Esophagus squamous epithelium (tissue), 5 donors: ENCODE results near the gene HIGD2A. TPM values are rescaled to one million over a fixed set of nuclear protein-coding genes. Genes with fewer than 3 reads are reported as not detected.

Experiments
- DNase-seq: peaks from one replicate; lab custom pipeline; 2025; lab: John Stamatoyannopoulos, UW
- H3K27ac ChIP-seq, 4 donors: fragments of 200-600 bp; sonication (generic); one replicate each; pipeline ENCODE4 v1.5.1; 2016 to 2019; ENCODE audit warnings: mild to moderate bottlenecking in 1 of 4
- H3K27me3 ChIP-seq, 4 donors: fragments of 200-600 bp; sonication (generic); 1 replicate in 3 of 4; 2 replicates in 1 of 4; pipeline versions ENCODE4 v1.5.1 to v1.6.0; 2017 to 2021; ENCODE audit warnings: antibody characterized with exemption in 1 of 4
- H3K36me3 ChIP-seq, 3 donors: fragments of 200-600 bp; sonication (generic); one replicate each; pipeline ENCODE4 v1.5.1; 2016 to 2019
- H3K4me1 ChIP-seq, 3 donors: fragments of 200-600 bp; sonication (generic); one replicate each; pipeline ENCODE4 v1.5.1; 2017 to 2019
- H3K4me3 ChIP-seq, 4 donors: fragments of 200-600 bp; sonication (generic); 1 replicate in 3 of 4; 2 replicates in 1 of 4; pipeline ENCODE4 v1.5.1; 2016 to 2019; ENCODE audit warnings: mild to moderate bottlenecking in 2 of 4, moderate library complexity in 1 of 4
- H3K9me3 ChIP-seq, 3 donors: fragments of 200-600 bp; sonication (generic); one replicate each; pipeline ENCODE4 v1.5.1; 2016 to 2019
- POLR2A ChIP-seq, 4 donors: fragments of 450-650 bp; IDR thresholded peaks; one replicate each; pipeline ENCODE4 v1.6.1; 2017; ENCODE audit warnings: antibody characterized with exemption in 4 of 4, mild to moderate bottlenecking in 4 of 4, moderate library complexity in 3 of 4
- WGBS, 2 donors: methylation state at CpG; one replicate each; pipeline ENCODE4 v1.1.5; 2018; 5-methylcytosine and 5-hydroxymethylcytosine counted together
- intact Hi-C: fragments of 100-400 bp; cut with DNase I; formaldehyde crosslinking; loops from one replicate; pipeline ENCODE4 v1.15.0; 2022
- total RNA-seq, 4 donors: library from RNA; depleted of rRNA; stranded (reverse); fragments of >200 nt; gene quantifications; one replicate each; pipeline ENCODE4 v1.1.0, GENCODE V29; 2016
- TF ChIP-seq, protein P1 (sequence below), 6 experiments: fragments of 450-650 bp in 4 of 6; fragments of 200-600 bp in 2 of 6; sonication (generic) in 2 of 6; IDR thresholded peaks; one replicate each; pipeline ENCODE4 v1.5.1; 2016 to 2019; ENCODE audit warnings: antibody characterized with exemption in 6 of 6, mild to moderate bottlenecking in 4 of 6, moderate library complexity in 4 of 6
- donor health status: DM: yes; HTN: yes; CAD: no.

The HIGD2A gene
- total RNA-seq, 4 donors from 2014 or later: 77.2 to 122 (median 90.3) TPM

DNA sequence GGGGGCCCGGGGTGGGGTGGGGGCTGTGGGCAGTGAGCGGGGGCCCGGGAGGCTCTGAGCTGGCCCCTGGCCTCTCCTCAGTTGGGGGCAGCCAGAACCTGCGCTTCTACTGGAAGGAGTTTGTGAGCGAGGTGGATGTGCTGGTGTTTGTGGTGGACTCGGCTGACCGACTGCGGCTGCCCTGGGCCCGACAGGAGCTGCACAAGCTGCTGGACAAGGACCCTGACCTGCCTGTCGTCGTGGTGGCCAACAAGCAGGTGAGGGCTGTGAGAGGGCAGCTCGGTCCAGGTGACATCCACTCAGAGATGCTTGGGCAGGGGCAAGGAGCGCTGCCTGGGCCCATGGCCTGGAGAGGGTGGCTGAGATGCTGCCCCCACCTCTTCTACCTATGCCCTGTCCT is 19.8 kb upstream of the HIGD2A start:
- peaks cover 0 to 53% (median 5%) of the 10 kb centered on the region in 3 donors for H3K36me3 ChIP-seq
- DNase-seq: no peak
- intact Hi-C loops: no loop called here
- H3K27ac ChIP-seq: no peak overlapping the region
- H3K4me3 ChIP-seq: no peak overlapping the region
- TF ChIP-seq, protein P1, sequence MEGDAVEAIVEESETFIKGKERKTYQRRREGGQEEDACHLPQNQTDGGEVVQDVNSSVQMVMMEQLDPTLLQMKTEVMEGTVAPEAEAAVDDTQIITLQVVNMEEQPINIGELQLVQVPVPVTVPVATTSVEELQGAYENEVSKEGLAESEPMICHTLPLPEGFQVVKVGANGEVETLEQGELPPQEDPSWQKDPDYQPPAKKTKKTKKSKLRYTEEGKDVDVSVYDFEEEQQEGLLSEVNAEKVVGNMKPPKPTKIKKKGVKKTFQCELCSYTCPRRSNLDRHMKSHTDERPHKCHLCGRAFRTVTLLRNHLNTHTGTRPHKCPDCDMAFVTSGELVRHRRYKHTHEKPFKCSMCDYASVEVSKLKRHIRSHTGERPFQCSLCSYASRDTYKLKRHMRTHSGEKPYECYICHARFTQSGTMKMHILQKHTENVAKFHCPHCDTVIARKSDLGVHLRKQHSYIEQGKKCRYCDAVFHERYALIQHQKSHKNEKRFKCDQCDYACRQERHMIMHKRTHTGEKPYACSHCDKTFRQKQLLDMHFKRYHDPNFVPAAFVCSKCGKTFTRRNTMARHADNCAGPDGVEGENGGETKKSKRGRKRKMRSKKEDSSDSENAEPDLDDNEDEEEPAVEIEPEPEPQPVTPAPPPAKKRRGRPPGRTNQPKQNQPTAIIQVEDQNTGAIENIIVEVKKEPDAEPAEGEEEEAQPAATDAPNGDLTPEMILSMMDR (IDR thresholded peaks at IDR 0.05): no peak
- TF ChIP-seq POLR2A (IDR thresholded peaks at IDR 0.05): no peak
- H3K4me1 ChIP-seq: peaks cover 0 to 35% (median 9%) of the 10 kb centered on the region in 3 donors
- WGBS, 2 donors: 96 to 100% methylated on average over 1 to 10 of the region's 13 CpGs
- no peaks in the 10 kb centered on the region for H3K27me3 ChIP-seq
- H3K9me3 ChIP-seq: no peaks in the 10 kb centered on the region

DNA sequence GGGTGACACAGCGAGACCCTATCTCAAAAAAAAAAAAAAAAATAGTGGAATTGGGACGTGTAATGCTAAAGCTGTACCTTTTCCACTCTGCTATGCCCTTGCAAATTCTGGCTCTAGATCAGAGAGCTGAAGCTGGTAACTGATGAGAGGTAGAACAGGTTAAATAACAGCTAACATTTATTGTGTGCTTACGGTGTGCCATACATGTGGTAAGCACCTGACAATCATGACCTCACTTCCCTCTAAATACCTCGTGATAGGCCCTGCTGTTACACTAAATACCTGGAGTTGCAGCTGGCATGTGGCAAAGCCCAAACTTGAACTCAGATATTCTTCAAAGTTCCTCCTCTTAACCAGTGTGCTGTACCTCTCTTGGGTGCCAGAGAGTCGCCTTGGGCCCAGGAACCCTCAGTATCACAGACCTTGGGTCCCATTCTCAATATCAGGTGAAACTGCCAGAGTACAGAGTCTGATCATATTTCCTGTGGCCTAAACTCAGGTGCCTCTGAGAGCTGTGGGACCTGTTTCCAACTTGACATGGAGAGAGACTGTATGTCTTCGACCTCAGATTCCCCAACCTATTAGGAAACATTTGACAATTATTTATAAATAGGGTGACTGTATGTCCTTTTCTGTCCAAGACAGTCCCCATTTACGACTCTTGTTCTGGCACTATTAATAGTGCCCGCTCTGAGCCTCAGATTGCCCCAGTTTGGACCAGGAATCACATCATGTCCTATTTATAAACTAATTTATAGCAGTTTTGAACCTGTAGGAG is 18.4 kb upstream of the HIGD2A start:
- TF ChIP-seq, protein P1 (IDR thresholded peaks at IDR 0.05): no peak
- TF ChIP-seq POLR2A (IDR thresholded peaks at IDR 0.05): no peak
- H3K27me3 ChIP-seq: no peaks in the 10 kb centered on the region
- intact Hi-C loops: no loop called here
- 81 to 84% methylated on average over 8 of the region's 8 CpGs for WGBS, 2 donors
- no peak for DNase-seq
- H3K4me1 ChIP-seq: peaks cover 0 to 28% (median 5%) of the 10 kb centered on the region in 3 donors
- peaks cover 0 to 53% (median 5%) of the 10 kb centered on the region in 3 donors for H3K36me3 ChIP-seq
- H3K4me3 ChIP-seq: no peak overlapping the region
- no peak overlapping the region for H3K27ac ChIP-seq
- H3K9me3 ChIP-seq: no peaks in the 10 kb centered on the region

DNA sequence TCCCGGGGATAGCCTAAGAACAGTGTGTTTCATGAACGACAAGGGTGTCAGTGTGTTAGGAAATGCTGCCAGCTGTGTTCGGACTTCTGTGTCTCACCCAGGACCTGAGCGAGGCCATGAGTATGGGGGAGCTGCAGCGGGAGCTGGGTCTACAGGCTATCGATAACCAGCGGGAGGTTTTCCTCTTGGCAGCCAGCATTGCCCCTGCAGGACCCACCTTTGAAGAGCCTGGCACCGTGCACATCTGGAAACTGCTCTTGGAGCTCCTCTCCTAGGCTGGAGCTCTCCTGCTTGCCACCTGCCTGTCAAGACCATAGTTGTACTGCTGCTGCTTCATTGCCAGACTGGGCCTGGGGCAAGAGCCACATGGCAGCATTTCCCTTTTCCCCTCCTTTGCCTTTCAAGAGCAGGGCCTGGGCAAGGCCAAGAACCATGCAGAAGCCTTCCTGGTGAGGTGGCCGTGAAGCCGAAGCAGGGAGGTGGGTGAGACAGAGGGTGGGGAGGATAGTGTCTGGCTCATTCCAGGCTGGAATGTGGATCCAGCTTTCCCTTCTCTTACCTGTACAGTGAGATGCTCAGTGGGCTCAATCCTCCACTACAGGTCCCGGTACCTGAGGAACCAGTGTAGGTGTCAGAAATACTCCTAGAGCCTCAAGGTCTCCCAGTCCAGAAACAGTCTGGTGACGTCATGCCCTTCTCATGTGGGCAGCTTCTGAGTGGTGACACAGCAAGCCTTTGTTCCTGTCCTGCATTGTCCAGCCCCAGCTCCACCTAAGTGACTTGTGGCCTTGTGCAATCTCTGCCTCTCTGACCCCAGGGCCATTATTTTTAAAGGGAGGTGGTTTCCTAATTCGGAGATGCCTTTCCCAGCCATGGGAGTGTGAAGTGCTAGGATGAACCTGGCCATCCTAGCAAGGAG is 16.7 kb upstream of the HIGD2A start:
- intact Hi-C loops: no loop called here
- Histone ChIP-seq H3K27ac (no peak overlapping the region), H3K27me3 (no peaks in the 10 kb centered on the region), H3K4me1 (peaks cover 0 to 16% (median 0%) of the 10 kb centered on the region in 3 donors), H3K9me3 (no peaks in the 10 kb centered on the region), H3K36me3 (peaks cover 0 to 53% (median 5%) of the 10 kb centered on the region in 3 donors), H3K4me3 (no peak overlapping the region)
- TF ChIP-seq, protein P1 (IDR thresholded peaks at IDR 0.05): no peak
- no peak for TF ChIP-seq POLR2A (IDR thresholded peaks at IDR 0.05)
- DNase-seq: no peak
- WGBS, 2 donors: 94 to 97% methylated on average over 6 to 11 of the region's 13 CpGs

DNA sequence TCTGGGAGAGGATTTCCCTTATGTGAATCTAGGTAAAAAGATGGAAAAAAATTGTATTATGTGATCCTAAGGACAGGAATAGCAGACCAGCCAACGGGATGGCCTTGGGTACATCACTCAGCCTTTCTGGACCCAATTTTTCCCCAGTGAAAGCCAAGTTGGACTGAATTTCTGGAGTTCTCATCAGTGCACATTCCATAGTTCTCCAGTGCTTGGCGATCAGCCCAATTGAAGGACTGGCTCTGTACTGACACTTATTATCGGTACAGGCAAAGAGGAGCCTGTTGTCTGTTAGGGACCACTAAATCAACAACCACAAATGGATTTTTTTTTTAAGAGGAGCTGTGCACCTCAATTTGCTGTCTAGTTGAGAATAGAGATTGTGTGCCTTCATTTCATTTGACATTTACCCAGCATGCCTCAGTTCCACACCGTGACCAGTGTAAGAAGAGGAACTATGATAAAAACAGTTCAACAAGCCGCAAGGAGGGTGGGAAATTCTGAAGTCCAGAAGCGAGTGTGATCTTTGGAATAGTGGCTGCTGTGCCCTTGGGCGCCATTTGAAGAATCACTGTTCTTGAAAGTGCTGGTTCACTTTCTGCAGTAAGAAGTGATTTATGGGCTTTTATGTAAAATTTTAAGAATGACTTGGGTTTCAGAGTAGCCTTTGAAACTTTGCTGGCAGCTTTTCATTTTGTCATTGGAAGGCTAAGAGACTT is 15.3 kb upstream of the HIGD2A start:
- no peak overlapping the region for H3K27ac ChIP-seq
- 64 to 79% methylated on average over 7 of the region's 7 CpGs for WGBS, 2 donors
- H3K4me3 ChIP-seq: no peak overlapping the region
- H3K4me1 ChIP-seq: peaks cover 0 to 16% (median 0%) of the 10 kb centered on the region in 3 donors
- H3K36me3 ChIP-seq: peaks cover 0 to 43% (median 5%) of the 10 kb centered on the region in 3 donors
- intact Hi-C loops: no loop called here
- no peak for DNase-seq
- H3K9me3 ChIP-seq: no peaks in the 10 kb centered on the region
- no peak for TF ChIP-seq POLR2A (IDR thresholded peaks at IDR 0.05)
- TF ChIP-seq, protein P1 (IDR thresholded peaks at IDR 0.05): no peak
- no peaks in the 10 kb centered on the region for H3K27me3 ChIP-seq
